Gastroesophageal sphincter (tissue), 3 donors: ENCODE measurements around the gene TARBP1.

ENCODE experiments used
- EP300 ChIP-seq: sonication (generic); formaldehyde crosslinking; IDR thresholded peaks from one replicate; pipeline ENCODE4 v1.6.1; 2017; ENCODE audit warnings: antibody characterized with exemption, mild to moderate bottlenecking
- POLR2A ChIP-seq, 2 donors: fragments of 450-650 bp; IDR thresholded peaks; one replicate each; pipeline ENCODE4 v1.6.1; 2017; ENCODE audit warnings: antibody characterized with exemption in 2 of 2, mild to moderate bottlenecking in 2 of 2, moderate library complexity in 1 of 2
- POLR2AphosphoS5 ChIP-seq: sonication (generic); formaldehyde crosslinking; IDR thresholded peaks from one replicate; pipeline ENCODE4 v1.6.1; 2017; ENCODE audit warnings: antibody characterized with exemption
- TF ChIP-seq, protein P1 (sequence below), 4 experiments: fragments of 200-600 bp in 2 of 4; fragments of 450-650 bp in 2 of 4; sonication (generic) in 1 of 4; IDR thresholded peaks; one replicate each; pipeline ENCODE4 v1.5.1; 2017 to 2019; ENCODE audit warnings: antibody characterized with exemption in 4 of 4, mild to moderate bottlenecking in 2 of 4, moderate library complexity in 2 of 4

DNA sequence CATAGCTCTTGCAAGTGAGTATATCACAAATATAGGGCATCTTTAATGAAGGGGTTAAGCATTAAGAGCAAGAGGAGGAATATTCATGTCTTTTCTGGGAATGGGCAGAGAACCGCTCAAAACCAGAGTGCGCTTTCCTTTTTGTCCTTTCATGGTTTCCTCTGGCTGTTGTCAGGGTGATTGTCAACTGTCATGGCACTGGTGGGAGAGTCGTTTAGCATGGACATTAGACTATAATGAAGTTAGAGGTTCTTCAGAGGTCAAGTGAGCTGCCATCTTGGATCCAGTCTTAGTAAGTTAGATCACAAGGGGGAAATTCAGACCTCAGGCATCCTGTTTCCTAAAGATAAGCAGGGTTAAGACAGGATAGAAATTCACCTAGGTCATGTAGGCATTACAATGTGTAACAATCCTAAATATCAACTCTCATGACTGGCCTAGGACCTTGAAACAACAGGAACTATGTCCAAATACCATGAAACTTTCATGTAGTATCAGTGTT is 117.8 kb downstream of the TARBP1 start:
- TF ChIP-seq, protein P1, sequence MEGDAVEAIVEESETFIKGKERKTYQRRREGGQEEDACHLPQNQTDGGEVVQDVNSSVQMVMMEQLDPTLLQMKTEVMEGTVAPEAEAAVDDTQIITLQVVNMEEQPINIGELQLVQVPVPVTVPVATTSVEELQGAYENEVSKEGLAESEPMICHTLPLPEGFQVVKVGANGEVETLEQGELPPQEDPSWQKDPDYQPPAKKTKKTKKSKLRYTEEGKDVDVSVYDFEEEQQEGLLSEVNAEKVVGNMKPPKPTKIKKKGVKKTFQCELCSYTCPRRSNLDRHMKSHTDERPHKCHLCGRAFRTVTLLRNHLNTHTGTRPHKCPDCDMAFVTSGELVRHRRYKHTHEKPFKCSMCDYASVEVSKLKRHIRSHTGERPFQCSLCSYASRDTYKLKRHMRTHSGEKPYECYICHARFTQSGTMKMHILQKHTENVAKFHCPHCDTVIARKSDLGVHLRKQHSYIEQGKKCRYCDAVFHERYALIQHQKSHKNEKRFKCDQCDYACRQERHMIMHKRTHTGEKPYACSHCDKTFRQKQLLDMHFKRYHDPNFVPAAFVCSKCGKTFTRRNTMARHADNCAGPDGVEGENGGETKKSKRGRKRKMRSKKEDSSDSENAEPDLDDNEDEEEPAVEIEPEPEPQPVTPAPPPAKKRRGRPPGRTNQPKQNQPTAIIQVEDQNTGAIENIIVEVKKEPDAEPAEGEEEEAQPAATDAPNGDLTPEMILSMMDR (IDR thresholded peaks at IDR 0.05), result no peak
- no peak for TF ChIP-seq POLR2A (IDR thresholded peaks at IDR 0.05)
- TF ChIP-seq EP300, result no peak
- TF ChIP-seq POLR2AphosphoS5, result no peak
